Measurements from ENCODE around the gene BLTP3B. TPM values are rescaled to one million over a fixed set of nuclear protein-coding genes. Genes with fewer than 3 reads are reported as not detected.

The BLTP3B gene
- polyA plus RNA-seq, 1 experiment: 28.9 TPM

DNA sequence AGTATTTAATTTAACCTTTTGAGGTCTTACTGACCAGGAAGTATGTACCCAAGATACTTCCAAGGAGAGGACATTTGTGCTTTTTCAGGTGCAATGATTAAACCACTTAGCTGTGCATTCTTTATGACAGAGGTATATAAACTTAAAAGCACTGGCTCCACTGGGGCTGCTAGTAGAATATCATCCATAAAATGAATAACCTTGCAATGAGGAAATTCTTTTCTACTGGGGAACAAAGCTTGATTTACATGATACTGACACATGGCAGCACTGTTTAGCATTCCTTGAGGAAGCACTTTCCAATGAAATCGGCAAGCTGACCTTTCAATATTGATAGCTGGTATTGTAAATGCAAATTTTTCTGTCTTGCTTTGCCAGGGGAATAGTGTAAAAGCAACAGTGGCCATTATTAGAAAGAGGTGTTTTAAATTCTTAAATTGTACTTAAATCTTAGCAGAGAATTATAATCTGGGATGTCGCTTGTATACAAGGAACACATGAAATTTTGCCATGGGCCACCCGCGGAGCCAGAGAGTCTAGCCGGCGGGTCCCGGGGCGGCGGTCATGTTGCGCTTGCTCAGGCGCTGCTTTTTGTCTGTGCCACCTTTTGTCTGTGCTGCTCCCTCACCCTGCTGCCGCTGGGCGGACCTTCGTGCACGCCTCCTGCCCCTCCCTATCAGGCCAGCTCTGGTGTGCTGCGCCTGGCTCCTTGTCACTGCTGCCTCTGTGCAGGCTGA lies 20.9 kb upstream of the BLTP3B start:
- H3K4me3 ChIP-seq (ENCODE audit: low read depth, low read length): peak overlapping the region; percentile 46
- peaks cover 8% of the 10 kb centered on the region for H3K27me3 ChIP-seq (ENCODE audit: control insufficient read depth, insufficient read depth, low read length)
- TF ChIP-seq, protein P1, sequence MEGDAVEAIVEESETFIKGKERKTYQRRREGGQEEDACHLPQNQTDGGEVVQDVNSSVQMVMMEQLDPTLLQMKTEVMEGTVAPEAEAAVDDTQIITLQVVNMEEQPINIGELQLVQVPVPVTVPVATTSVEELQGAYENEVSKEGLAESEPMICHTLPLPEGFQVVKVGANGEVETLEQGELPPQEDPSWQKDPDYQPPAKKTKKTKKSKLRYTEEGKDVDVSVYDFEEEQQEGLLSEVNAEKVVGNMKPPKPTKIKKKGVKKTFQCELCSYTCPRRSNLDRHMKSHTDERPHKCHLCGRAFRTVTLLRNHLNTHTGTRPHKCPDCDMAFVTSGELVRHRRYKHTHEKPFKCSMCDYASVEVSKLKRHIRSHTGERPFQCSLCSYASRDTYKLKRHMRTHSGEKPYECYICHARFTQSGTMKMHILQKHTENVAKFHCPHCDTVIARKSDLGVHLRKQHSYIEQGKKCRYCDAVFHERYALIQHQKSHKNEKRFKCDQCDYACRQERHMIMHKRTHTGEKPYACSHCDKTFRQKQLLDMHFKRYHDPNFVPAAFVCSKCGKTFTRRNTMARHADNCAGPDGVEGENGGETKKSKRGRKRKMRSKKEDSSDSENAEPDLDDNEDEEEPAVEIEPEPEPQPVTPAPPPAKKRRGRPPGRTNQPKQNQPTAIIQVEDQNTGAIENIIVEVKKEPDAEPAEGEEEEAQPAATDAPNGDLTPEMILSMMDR (IDR thresholded peaks at IDR 0.05; ENCODE audit: low read depth, low read length): no peak
- ChIA-PET CTCF (interaction anchor here (1.3 to 3.4 kb wide), 2 partner anchors 9 to 10 kb away, joined by 3 to 29 read pairs; no protein-coding TSS in a partner anchor), POLR2A (no interaction called here)
- no peak overlapping the region for H3K27ac ChIP-seq (ENCODE audit: low read depth, low read length)
- H3K9me3 ChIP-seq (ENCODE audit: control insufficient read depth, insufficient read depth, low read length): no peaks in the 10 kb centered on the region
- DNase-seq (ENCODE audit: low read depth, low spot score): no peak

- CTCF ChIA-PET: no interaction called here
- TF ChIP-seq, protein P1 (IDR thresholded peaks at IDR 0.05; ENCODE audit: low read depth, low read length): no peak
- no peaks in the 10 kb centered on the region for H3K9me3 ChIP-seq (ENCODE audit: control insufficient read depth, insufficient read depth, low read length)
- peaks cover 8% of the 10 kb centered on the region for H3K27me3 ChIP-seq (ENCODE audit: control insufficient read depth, insufficient read depth, low read length)
- H3K4me3 ChIP-seq (ENCODE audit: low read depth, low read length): no peak overlapping the region
- POLR2A ChIA-PET: no interaction called here
- no peak overlapping the region for H3K27ac ChIP-seq (ENCODE audit: low read depth, low read length)
- DNase-seq (ENCODE audit: low read depth, low spot score): no peak
Measured at GRCh38 chr12:100159391-100160104, 16.9 kb upstream of the BLTP3B start.

- ChIA-PET CTCF (no interaction called here), POLR2A (no interaction called here)
- no peak for DNase-seq (ENCODE audit: low read depth, low spot score)
- H3K27ac ChIP-seq (ENCODE audit: low read depth, low read length): no peak overlapping the region
- TF ChIP-seq, protein P1 (IDR thresholded peaks at IDR 0.05; ENCODE audit: low read depth, low read length): no peak
- H3K27me3 ChIP-seq (ENCODE audit: control insufficient read depth, insufficient read depth, low read length): peaks cover 6% of the 10 kb centered on the region
- H3K9me3 ChIP-seq (ENCODE audit: control insufficient read depth, insufficient read depth, low read length): no peaks in the 10 kb centered on the region
- no peak overlapping the region for H3K4me3 ChIP-seq (ENCODE audit: low read depth, low read length)
Measured at GRCh38 chr12:100158535-100158934, 15.9 kb upstream of the BLTP3B start.

DNA sequence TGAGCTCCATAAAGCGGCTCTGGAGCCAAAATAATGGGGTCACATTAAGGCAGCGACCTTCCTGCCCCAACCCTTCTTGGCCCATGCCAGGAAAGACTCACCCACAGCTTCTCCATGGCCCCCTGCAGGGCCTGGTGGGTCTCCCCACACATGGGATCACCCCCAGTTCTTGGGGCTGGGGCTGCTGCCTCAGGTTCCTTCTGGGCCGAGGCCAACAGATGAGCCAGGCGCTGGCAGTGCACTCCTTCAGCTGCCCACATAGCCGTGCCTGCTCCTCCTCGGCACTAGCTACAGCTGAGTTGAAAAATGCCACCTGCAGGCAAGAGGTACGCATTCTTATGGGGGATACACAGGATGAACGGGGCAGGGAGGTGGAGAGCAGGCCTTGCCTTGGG lies 14.8 kb upstream of the BLTP3B start:
- CTCF ChIA-PET: no interaction called here

More for the DNA sequence above, 14.8 kb upstream of the BLTP3B start:
- no peak for DNase-seq (ENCODE audit: low read depth, low spot score)
- Histone ChIP-seq H3K27me3 (ENCODE audit: control insufficient read depth, insufficient read depth, low read length) (peaks cover 6% of the 10 kb centered on the region), H3K27ac (ENCODE audit: low read depth, low read length) (no peak overlapping the region), H3K4me3 (ENCODE audit: low read depth, low read length) (no peak overlapping the region), H3K9me3 (ENCODE audit: control insufficient read depth, insufficient read depth, low read length) (no peaks in the 10 kb centered on the region)
- TF ChIP-seq, protein P1 (IDR thresholded peaks at IDR 0.05; ENCODE audit: low read depth, low read length): no peak
- POLR2A ChIA-PET: no interaction called here

Measured in AG04450 (cell line).